HCT116 (cell line): ENCODE results near the gene ETS2. TPM values are rescaled to one million over a fixed set of nuclear protein-coding genes. Genes with fewer than 3 reads are reported as not detected.

Experiments
- ATAC-seq: fragments of 200-7000 bp; cut with Tn5 transposase; 2 replicates; pipeline ENCODE4 v1.9.1; 2020; ENCODE audit warnings: mild to moderate bottlenecking, moderate library complexity
- BruUV-seq: library from RNA; stranded (reverse); fragments of 400-500 nt; replicated peaks from 2 replicates; lab custom pipeline; 2021; lab: Mats Ljungman, UMichigan
- CTCF ChIA-PET: fragments of 300-600 bp; sonication (Branson Sonifier 250); formaldehyde crosslinking; loops from one replicate; lab custom pipeline; 2021; ENCODE audit warnings: antibody characterized with exemption; lab: Charles Lee
- POLR2A ChIA-PET: fragments of 300-600, 350-600 bp; sonication (Branson Sonifier 250); formaldehyde crosslinking; loops from one replicate; lab custom pipeline; 2021; ENCODE audit warnings: antibody characterized with exemption; lab: Charles Lee
- RAD21 ChIA-PET, 2 experiments: fragments of 300-600 bp; sonication (Branson Sonifier 250); formaldehyde crosslinking; loops; one replicate each; lab custom pipeline; 2023; ENCODE audit warnings: low total read pairs in 2 of 2; ENCODE audit not compliant: uncharacterized antibody in 2 of 2, unreplicated experiment in 2 of 2, low non-redundant PET in 1 of 2; lab: Charles Lee
- DNase-seq: peaks from one replicate; pipeline ENCODE4 v3.0.0-alpha.2; 2010; ENCODE audit warnings: low read depth, low spot score
- H2AFZ ChIP-seq: fragments of 200-600 bp; shearing (Covaris generic), sonication (generic); 2 replicates; pipeline ENCODE4 v1.6.1; 2017; ENCODE audit warnings: low read depth, mixed run types, mixed read lengths, antibody characterized with exemption, low read length; ENCODE audit not compliant: poor library complexity, severe bottlenecking
- H3K27ac ChIP-seq: 2 replicates; pipeline ENCODE4 v1.5.1; 2012; ENCODE audit warnings: low read depth, low read length
- H3K27me3 ChIP-seq: fragments of 200-600 bp; sonication (generic); 2 replicates; pipeline ENCODE4 v1.6.1; 2016; ENCODE audit warnings: mixed run types, low read length, mixed read lengths; ENCODE audit not compliant: insufficient read depth
- H3K36me3 ChIP-seq, 2 experiments: fragments of 200-500 bp in 1 of 2; fragments of 200-600 bp in 1 of 2; sonication (Bioruptor generic) in 1 of 2; sonication (generic) in 1 of 2; 2 replicates each; pipeline versions ENCODE4 v1.5.1 to v1.6.1; 2014 to 2016; ENCODE audit warnings: low read length in 2 of 2, inconsistent platforms in 1 of 2, mixed read lengths in 1 of 2, mixed run types in 1 of 2; ENCODE audit not compliant: insufficient read depth in 2 of 2, control insufficient read depth in 1 of 2
- H3K4me1 ChIP-seq, 2 experiments: fragments of 200-600 bp in 1 of 2; sonication (generic) in 1 of 2; 2 replicates each; pipeline versions ENCODE4 v1.5.1 to v1.6.1; 2012 to 2017; ENCODE audit warnings: low read length in 2 of 2, inconsistent platforms in 1 of 2, mild to moderate bottlenecking in 1 of 2, mixed read lengths in 1 of 2, mixed run types in 1 of 2, moderate library complexity in 1 of 2; ENCODE audit not compliant: insufficient read depth in 2 of 2, control insufficient read depth in 1 of 2
- H3K4me2 ChIP-seq: fragments of 200-600 bp; sonication (generic); 2 replicates; pipeline ENCODE4 v1.6.1; 2017; ENCODE audit warnings: mixed run types, low read length, mixed read lengths
- H3K4me3 ChIP-seq, 2 experiments: fragments of 200-600 bp in 1 of 2; sonication (generic) in 1 of 2; replicated peaks in 1 of 2; 2 replicates each; pipeline ENCODE4 v1.5.1; 2011 to 2016; ENCODE audit warnings: low read length in 2 of 2, control low read depth in 1 of 2, low read depth in 1 of 2, mild to moderate bottlenecking in 1 of 2, mixed read lengths in 1 of 2, mixed run types in 1 of 2
- H3K79me2 ChIP-seq: fragments of 200-600 bp; sonication (generic); 2 replicates; pipeline ENCODE4 v1.6.1; 2017; ENCODE audit warnings: mild to moderate bottlenecking, mixed run types, low read length, moderate library complexity, mixed read lengths; ENCODE audit not compliant: insufficient read depth
- H3K9ac ChIP-seq: fragments of 200-600 bp; sonication (generic); 2 replicates; pipeline ENCODE4 v1.6.1; 2016; ENCODE audit warnings: low read length, mixed read lengths
- H3K9me2 ChIP-seq: fragments of 200-600 bp; sonication (generic), shearing (Covaris generic); 2 replicates; pipeline ENCODE4 v1.6.1; 2017; ENCODE audit warnings: mixed run types, mild to moderate bottlenecking, moderate library complexity; ENCODE audit not compliant: insufficient read depth
- H3K9me3 ChIP-seq, 2 experiments: fragments of 200-500 bp in 1 of 2; fragments of 200-600 bp in 1 of 2; sonication (Bioruptor generic) in 1 of 2; sonication (generic) in 1 of 2; 2 replicates each; pipeline ENCODE4 v1.6.1; 2014 to 2017; ENCODE audit warnings: low read length in 2 of 2, mixed read lengths in 2 of 2, inconsistent platforms in 1 of 2, low read depth in 1 of 2, mild to moderate bottlenecking in 1 of 2, mixed run types in 1 of 2, moderate library complexity in 1 of 2; ENCODE audit not compliant: control insufficient read depth in 1 of 2, insufficient read depth in 1 of 2
- H4K20me1 ChIP-seq: fragments of 200-600 bp; sonication (generic), shearing (Covaris generic); 2 replicates; pipeline ENCODE4 v1.6.1; 2017; ENCODE audit warnings: mixed run types, mild to moderate bottlenecking, moderate library complexity; ENCODE audit not compliant: insufficient read depth
- CEBPB ChIP-seq: IDR thresholded peaks from 2 replicates; pipeline ENCODE4 v1.6.1; 2012; ENCODE audit warnings: low read depth
- EZH2 ChIP-seq: fragments of 200-600 bp; sonication (generic); IDR thresholded peaks from 2 replicates; pipeline ENCODE4 v1.6.1; 2017; ENCODE audit warnings: antibody characterized with exemption, mixed run types
- FOSL1 ChIP-seq: IDR thresholded peaks from 2 replicates; pipeline ENCODE4 v1.6.1; 2012; ENCODE audit warnings: low read depth
- POLR2AphosphoS5 ChIP-seq: IDR thresholded peaks from 2 replicates; pipeline ENCODE4 v1.6.1; 2011; ENCODE audit warnings: mild to moderate bottlenecking, low read depth, low read length, moderate library complexity
- SIN3A ChIP-seq: IDR thresholded peaks from 2 replicates; pipeline ENCODE4 v1.6.1; 2012; ENCODE audit warnings: low read depth
- SRF ChIP-seq: IDR thresholded peaks from 2 replicates; pipeline ENCODE4 v1.6.1; 2012; ENCODE audit warnings: low read depth
- TCF7L2 ChIP-seq: IDR thresholded peaks from 2 replicates; pipeline ENCODE4 v1.7.0; 2011; ENCODE audit warnings: borderline replicate concordance, inconsistent platforms; ENCODE audit not compliant: insufficient read depth, insufficient read length; ENCODE audit errors: extremely low read depth
- ZNF274 ChIP-seq: fragments of 200-500 bp; sonication (Bioruptor generic); IDR thresholded peaks from 2 replicates; pipeline ENCODE4 v1.6.1; 2014; ENCODE audit warnings: mild to moderate bottlenecking, low read depth, low read length, inconsistent platforms
- intact Hi-C: fragments of 100-400 bp; cut with micrococcal nuclease; formaldehyde crosslinking; loops from 2 replicates; pipeline ENCODE4 v1.10.0; 2022
- total RNA-seq: library from RNA; stranded (reverse); gene quantifications from one replicate; pipeline ENCODE4 v1.2.1, GENCODE V29; 2021; ENCODE audit not compliant: unreplicated experiment
- TF ChIP-seq, protein P1 (sequence below): IDR thresholded peaks from 2 replicates; pipeline ENCODE4 v1.6.1; 2012; ENCODE audit warnings: low read depth
- TF ChIP-seq, protein P2 (sequence below): IDR thresholded peaks from 2 replicates; pipeline ENCODE4 v1.6.1; 2011; ENCODE audit warnings: mild to moderate bottlenecking, low read length, moderate library complexity; ENCODE audit not compliant: insufficient replicate concordance; ENCODE audit errors: extremely low read depth

Gene ETS2
- total RNA-seq, 1 experiment from 2014 or later, result 32.9 TPM

DNA sequence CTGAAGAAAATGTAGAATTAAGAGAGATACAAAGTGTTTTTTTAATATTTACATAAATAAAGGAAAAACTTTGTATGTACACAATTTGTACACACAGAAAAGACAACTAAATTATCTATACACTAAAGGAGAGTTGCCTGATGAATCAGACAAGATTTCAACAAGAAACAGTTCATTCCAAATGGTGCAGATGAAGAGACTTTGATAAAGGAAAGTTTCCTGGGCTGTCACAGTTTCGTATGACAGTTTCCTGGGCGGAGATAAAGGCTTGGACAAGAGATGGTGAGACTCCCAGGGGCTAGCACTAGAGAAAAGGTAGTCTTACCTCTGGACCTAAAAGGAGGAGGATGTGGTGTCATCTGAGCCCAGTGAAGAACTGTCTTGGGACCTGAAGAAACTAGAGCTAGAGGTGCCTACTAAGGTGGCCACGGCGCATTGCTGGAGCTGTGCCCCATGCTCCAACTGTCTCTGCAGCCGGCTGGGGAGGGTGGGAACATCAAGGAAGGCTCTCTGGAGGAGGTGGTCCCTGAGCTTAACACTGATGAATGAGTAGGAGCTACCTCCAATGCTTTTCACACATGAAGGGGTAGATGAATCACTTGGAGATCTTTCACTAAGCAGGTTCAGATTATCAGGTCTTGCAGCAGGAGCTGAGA, 32.2 kb downstream of the ETS2 start:
- Histone ChIP-seq H3K79me2 (no peaks in the 10 kb centered on the region), H3K9me2 (no peaks in the 10 kb centered on the region), H3K9me3 (no peaks in the 10 kb centered on the region), H3K36me3 (no peaks in the 10 kb centered on the region), H2AFZ (no peak overlapping the region), H3K4me1 (peaks cover 0 to 12% of the 10 kb centered on the region in 2 experiments; a peak in 2 of 4 replicates), H3K4me2 (no peak overlapping the region), H3K4me3 (no peak overlapping the region), H3K27ac (no peak overlapping the region), H3K9ac (no peak overlapping the region), H4K20me1 (no peaks in the 10 kb centered on the region), H3K27me3 (no peaks in the 10 kb centered on the region)
- no TSS peak for BruUV-seq
- intact Hi-C loops, result no loop called here
- TF ChIP-seq, protein P1, sequence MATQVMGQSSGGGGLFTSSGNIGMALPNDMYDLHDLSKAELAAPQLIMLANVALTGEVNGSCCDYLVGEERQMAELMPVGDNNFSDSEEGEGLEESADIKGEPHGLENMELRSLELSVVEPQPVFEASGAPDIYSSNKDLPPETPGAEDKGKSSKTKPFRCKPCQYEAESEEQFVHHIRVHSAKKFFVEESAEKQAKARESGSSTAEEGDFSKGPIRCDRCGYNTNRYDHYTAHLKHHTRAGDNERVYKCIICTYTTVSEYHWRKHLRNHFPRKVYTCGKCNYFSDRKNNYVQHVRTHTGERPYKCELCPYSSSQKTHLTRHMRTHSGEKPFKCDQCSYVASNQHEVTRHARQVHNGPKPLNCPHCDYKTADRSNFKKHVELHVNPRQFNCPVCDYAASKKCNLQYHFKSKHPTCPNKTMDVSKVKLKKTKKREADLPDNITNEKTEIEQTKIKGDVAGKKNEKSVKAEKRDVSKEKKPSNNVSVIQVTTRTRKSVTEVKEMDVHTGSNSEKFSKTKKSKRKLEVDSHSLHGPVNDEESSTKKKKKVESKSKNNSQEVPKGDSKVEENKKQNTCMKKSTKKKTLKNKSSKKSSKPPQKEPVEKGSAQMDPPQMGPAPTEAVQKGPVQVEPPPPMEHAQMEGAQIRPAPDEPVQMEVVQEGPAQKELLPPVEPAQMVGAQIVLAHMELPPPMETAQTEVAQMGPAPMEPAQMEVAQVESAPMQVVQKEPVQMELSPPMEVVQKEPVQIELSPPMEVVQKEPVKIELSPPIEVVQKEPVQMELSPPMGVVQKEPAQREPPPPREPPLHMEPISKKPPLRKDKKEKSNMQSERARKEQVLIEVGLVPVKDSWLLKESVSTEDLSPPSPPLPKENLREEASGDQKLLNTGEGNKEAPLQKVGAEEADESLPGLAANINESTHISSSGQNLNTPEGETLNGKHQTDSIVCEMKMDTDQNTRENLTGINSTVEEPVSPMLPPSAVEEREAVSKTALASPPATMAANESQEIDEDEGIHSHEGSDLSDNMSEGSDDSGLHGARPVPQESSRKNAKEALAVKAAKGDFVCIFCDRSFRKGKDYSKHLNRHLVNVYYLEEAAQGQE, result no peak
- TF ChIP-seq, protein P2, sequence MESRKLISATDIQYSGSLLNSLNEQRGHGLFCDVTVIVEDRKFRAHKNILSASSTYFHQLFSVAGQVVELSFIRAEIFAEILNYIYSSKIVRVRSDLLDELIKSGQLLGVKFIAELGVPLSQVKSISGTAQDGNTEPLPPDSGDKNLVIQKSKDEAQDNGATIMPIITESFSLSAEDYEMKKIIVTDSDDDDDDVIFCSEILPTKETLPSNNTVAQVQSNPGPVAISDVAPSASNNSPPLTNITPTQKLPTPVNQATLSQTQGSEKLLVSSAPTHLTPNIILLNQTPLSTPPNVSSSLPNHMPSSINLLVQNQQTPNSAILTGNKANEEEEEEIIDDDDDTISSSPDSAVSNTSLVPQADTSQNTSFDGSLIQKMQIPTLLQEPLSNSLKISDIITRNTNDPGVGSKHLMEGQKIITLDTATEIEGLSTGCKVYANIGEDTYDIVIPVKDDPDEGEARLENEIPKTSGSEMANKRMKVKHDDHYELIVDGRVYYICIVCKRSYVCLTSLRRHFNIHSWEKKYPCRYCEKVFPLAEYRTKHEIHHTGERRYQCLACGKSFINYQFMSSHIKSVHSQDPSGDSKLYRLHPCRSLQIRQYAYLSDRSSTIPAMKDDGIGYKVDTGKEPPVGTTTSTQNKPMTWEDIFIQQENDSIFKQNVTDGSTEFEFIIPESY, result no peak
- TF ChIP-seq CEBPB, result no peak
- no peak for TF ChIP-seq POLR2AphosphoS5
- no peak for TF ChIP-seq SIN3A
- TF ChIP-seq EZH2, result no peak
- TF ChIP-seq FOSL1, result no peak
- no peak for TF ChIP-seq ZNF274
- TF ChIP-seq SRF, result no peak
- TF ChIP-seq TCF7L2, result no peak
- RAD21 ChIA-PET, result no interaction called here
- DNase-seq (no peak), ATAC-seq (no peak)
- CTCF ChIA-PET, result no interaction called here
- POLR2A ChIA-PET, result no interaction called here
